NCI-H510A (cell line): ENCODE data around the gene ARFRP1.

Experiments
- DNase-seq: peaks from one replicate; lab custom pipeline; 2025; lab: John Stamatoyannopoulos, UW

ARFRP1 gene

GRCh38 chr20:63690898-63691710 is 16.7 kb downstream of the ARFRP1 start:
- no peak for DNase-seq

DNA sequence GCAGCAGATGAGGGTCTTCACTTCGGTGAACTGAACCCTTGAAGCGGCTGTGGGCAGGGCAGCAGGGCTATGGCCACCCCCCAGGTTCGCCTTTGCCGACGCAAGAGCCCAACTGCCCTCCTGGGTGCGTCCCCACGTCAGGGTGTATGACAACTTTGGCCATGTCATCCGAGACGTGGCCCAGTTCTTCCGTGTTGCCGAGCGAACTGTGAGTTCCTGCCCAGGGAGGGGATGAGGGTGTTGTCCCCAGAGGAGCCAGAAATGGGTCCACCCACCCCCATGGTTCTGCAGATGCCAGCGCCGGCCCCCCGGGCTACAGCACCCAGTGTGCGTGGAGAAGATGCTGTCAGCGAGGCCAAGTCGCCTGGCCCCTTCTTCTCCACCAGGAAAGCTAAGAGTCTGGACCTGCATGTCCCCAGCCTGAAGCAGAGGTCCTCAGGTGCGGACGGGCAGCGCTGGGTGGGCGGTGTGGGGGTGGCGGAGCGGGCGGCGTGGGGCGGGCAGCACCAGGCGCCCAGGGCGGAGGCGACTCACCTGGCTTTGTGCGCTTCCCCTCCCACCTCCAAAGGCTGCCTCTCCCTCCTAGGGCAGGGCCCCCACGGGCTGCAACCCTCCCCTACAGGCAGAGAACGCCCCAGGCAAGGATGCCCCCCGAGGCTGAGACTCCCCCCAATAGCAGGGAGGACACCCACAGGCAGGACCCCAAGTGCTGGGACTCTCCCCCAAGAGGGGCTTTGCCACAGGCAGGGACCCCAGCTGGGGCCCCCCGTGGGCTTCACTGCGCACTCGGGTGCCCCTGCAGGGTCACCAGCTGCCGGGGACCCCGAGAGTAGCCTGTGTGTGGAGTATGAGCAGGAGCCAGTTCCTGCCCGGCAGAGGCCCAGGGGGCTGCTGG is 17.5 kb downstream of the ARFRP1 start:
- DNase-seq = no peak

DNA sequence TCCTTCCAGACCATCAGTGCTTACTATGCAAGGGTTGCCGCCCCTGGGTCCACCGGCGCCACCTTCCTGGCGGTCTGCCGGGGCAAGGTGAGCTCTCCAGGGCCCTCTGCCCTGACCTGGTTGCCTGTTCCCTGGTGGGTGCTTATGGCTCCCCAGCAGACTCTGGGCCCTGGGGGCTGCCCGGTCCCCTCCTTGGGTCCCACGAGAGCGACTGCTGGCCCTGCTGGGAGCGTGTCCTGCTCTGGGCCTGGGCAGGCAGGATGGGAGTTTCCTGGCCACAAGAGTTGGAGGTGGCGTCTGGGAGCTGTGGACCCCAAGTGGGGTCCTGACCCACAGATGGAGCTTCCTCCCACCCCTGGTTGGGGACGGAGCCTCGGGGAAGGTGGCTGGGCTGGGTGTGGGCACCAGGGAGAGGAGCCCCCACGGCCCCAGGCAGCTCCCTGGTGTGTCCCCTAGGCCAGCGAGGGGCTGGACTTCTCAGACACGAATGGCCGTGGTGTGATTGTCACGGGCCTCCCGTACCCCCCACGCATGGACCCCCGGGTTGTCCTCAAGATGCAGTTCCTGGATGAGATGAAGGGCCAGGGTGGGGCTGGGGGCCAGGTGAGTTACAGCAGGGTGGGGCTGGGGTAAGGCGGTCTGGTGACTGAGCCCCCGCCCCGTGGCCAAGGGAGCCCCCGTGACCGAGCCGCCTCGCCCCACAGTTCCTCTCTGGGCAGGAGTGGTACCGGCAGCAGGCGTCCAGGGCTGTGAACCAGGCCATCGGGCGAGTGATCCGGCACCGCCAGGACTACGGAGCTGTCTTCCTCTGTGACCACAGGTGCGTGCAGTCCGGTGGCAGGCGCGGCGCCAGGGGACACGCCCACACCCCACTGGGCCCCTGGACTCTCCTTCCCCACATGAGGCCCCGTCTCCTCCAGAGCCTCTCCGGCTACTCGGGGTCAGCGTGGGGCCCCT is 18.5 kb downstream of the ARFRP1 start:
- DNase-seq = no peak

DNA sequence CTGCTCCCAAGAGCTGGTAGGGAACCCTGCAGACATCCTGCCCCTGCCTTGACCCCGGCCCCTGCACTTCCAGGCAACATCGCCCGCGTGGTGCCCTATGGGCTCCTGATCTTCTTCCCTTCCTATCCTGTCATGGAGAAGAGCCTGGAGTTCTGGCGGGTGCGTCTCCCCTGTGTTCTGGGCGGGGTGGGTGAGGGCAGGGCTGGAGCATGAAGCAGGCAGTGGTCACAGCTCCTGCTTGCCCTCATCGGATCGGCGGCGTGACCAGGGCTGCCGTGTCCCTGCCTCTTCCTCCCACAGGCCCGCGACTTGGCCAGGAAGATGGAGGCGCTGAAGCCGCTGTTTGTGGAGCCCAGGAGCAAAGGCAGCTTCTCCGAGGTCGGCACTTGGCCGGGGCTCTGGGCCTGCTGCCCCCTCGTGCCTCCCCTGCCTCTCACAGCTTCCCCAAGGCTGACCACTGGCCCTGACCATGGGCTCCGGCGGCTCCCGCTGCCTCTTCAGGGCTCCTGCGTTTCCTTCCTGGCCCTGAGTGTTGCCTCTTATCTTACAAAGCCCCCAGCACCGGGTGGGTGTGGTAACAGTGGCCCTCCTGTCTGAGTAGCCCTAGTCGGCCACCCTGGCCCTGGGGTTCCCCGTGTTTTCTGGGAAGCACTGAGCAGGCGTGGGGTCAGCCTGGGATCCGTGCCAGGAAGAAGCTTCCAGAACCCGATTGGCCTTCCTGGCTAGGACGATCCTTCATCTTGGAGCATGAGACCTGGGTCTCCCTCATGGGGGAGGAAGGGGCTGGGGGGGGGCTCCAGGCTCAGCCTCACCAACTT is 19.3 kb downstream of the ARFRP1 start:
- DNase-seq = no peak

GRCh38 chr20:63687419-63688178 is 20.2 kb downstream of the ARFRP1 start:
- DNase-seq = no peak

GRCh38 chr20:63686492-63687321 is 21.1 kb downstream of the ARFRP1 start:
- no peak for DNase-seq

DNA sequence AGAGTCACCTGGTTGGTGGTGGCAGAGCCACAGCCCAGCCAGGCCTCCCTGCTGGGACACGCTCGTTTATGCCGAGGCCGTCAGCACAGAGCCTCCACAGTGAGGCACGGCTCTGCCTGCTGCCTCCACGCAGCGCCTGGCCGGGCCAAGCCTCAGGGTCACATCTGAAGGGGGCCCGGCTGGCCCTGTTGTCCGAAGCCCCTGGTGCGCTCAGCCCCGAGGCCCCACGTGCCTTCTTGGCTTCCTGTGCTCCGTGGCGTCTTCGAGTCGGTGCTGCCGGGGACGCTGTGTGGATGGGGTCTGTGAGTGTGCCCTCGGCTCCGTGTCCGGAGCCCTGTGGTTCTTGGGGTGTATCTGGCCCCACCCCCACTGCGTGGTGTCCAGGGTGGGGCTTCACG is 21.7 kb downstream of the ARFRP1 start:
- DNase-seq = no peak

- DNase-seq = no peak
Measured at GRCh38 chr20:63685269-63686026, 22.3 kb downstream of the ARFRP1 start.

DNA sequence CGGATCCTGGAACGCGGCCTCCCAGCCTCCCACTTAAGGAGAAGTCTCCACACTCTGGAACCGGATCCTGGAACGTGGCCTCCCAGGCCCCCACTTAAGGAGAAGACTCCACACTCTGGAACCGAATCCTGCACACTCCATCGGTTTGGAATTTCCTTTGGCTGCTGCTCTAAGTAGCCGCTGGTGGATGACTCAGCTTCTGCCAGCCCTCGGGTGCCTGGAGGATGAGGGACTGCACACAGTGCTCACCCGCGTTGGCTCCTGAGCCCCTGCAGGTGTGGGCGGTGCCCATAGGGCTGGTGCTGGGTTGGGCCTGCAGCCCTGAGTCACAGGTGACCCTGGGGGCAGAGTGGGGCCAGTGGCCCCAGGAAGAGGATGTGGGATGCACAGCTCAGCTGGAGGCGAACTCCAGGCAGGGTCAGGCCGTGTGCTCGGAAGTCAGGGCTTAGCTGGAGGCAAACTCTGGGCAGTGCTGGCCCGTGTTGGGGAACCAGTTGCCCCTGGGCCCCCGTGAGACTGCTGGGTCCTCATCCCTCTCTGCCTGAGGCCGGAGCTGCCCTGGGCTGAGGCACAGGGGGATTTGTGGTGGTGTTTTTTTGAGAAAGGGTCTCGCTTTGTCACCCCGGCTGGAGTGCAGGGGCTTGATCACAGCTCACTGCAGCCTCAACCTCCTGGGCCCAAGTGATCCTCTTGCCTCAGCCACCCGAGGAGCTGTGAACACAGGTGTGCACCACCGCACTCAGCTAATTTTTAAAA is 25.2 kb downstream of the ARFRP1 start:
- no peak for DNase-seq

GRCh38 chr20:63681609-63682142 is 26.1 kb downstream of the ARFRP1 start:
- DNase-seq = no peak

DNA sequence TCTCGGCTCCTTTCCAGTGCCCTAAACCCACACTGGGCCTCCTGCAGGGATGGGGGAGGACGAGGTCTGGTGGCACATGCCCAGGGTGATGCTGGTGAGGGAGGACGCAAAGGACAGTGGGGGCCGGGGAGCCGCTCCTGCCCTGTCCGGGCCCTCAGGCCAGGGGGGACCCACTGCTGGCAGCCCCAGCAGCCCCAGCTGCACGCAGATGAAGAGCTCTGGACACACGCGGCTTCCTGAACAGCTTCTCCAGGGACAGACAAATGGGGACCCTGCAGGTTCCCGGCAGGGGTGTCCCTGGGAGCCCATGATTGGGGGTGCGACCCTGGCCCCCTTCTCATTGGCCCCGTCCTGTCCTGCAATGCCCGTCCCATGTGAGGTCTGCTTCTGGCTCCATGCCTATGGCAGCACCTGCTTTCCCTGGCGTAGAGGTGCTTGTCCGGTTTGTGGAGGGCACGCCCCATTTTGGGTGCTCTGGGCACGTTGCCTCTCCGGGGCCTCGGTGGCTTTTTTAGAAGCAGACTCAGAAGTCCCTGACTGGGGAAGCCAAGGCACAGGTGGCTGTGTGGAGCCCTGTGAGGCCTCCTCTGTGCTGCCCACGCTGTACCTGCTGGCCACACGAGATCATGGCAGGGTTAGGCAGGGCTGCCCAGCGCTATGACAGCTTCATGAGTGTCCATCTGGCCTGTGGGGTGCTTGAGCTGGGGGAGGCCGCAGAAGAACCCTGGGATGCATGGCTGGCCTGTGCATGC is 26.7 kb downstream of the ARFRP1 start:
- DNase-seq = no peak

GRCh38 chr20:63680427-63680826 is 27.3 kb downstream of the ARFRP1 start:
- DNase-seq = no peak

GRCh38 chr20:63679799-63680305 is 27.9 kb downstream of the ARFRP1 start:
- DNase-seq = no peak

DNA sequence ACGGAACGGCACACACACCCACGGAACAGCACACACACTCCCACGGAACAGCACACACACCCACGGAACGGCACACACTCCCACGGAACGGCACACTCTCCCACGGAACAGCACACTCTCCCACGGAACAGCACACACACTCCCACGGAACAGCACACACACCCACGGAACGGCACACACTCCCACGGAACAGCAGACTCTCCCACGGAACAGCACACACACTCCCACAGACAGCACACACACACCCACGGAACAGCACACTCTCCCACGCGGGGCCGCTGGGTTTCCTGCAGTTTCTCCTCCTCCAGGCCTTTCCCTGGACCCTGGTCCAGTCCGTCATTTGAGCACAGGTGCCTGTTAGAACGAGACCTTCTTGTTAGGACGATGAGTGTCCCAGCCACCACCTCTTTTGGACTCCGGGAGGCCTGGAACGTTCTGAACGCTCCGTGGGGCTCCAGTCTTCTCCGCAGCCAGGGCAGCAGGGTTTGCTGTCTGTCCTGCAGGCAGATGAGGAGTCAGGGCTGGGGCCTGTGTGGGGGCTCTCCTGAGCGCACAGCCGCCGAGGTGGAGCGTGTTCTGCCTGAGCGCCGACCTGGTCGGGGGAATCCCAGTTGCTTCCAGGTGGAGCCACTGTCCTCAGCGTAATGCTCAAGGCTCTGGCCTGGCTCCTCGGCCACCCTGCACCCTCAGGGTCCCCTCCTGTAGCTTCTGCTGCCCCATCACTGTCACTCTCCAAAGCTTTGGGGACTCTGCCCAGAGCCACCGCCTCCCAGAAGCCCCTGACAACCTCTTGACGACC is 28.9 kb downstream of the ARFRP1 start:
- no peak for DNase-seq

GRCh38 chr20:63678071-63678470 is 29.7 kb downstream of the ARFRP1 start:
- no peak for DNase-seq
